ENCODE data around the gene HTR1A. TPM values are rescaled to one million over a fixed set of nuclear protein-coding genes. Genes with fewer than 3 reads are reported as not detected.

HTR1A gene
- total RNA-seq = not detected in 2 replicates

DNA sequence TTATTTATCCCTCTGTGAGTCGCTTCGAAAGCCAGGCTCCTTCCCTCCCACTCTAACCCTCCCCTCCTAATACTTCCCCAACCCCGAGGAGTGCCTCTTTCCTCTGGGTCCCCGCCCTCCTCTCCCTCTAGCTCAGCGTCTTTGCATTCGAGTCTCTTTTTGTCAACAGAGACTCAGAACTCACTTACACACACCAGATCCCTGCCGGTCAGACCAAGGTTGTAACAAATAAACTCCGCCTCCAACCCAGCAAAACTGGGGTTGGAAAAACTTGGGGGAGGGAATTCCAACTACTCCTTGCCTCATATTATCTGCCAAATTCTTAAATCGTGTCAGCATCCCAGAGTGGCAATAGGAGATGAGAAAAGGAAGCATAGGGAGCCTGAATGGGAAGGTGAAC lies at the start of gene HTR1A:
TSS of gene HTR1A (minus strand) at position 167 of the 400 bp plus-strand sequence. CDS start 726 bp downstream, outside the sequence.

Other genes starting within 250 kb of the HTR1A start
- gene RNF180, start 203.4 kb upstream of the HTR1A start, total RNA-seq = 10.8 and 13.1 TPM in 2 replicates

All from vein endothelial cell (primary cell).